ENCODE data around the gene STIM2. TPM values are rescaled to one million over a fixed set of nuclear protein-coding genes. Genes with fewer than 3 reads are reported as not detected.

STIM2 gene
- total RNA-seq, 4 donors from 2014 or later, result 9.6 to 12.2 (median 10.1) TPM

- peak overlapping the region in 1 of 4 donors; percentile 9 for H3K27ac ChIP-seq (replicated peaks in 1 of 4)
- intact Hi-C loops (cut with DNase I), result loop anchor here (5.0 kb wide), 1 partner anchor 953 kb away; the partner anchor contains the start of gene SMIM20
- 70% methylated on average over 3 of the region's 3 CpGs for WGBS
Observed at GRCh38 chr4:26864899-26865298, 4.3 kb downstream of the STIM2 start.

GRCh38 chr4:26866203-26866602 is 5.6 kb downstream of the STIM2 start:
- 94% methylated on average over 1 of the region's 1 CpG for WGBS
- peaks cover 17 to 49% (median 20%) of the 10 kb centered on the region in 4 donors for H3K4me1 ChIP-seq
- H3K36me3 ChIP-seq, result no peaks in the 10 kb centered on the region
- no peaks in the 10 kb centered on the region for H3K9me3 ChIP-seq
- no peak overlapping the region for H3K27ac ChIP-seq (replicated peaks in 1 of 4)
- intact Hi-C loops (cut with DNase I), result no loop called here
- H3K27me3 ChIP-seq, result no peaks in the 10 kb centered on the region
- no peak overlapping the region for H3K4me3 ChIP-seq
- DNase-seq (ENCODE audit: extremely low spot score), result no peak
- TF ChIP-seq EP300 (IDR thresholded peaks at IDR 0.05), result no peak
- no peak for TF ChIP-seq CTCF (IDR thresholded peaks at IDR 0.05)
- TF ChIP-seq POLR2A (IDR thresholded peaks at IDR 0.05; ENCODE audit: low read depth), result no peak
- no peak for TF ChIP-seq POLR2AphosphoS5 (IDR thresholded peaks at IDR 0.05)

More at GRCh38 chr4:26864899-26865298, 4.3 kb downstream of the STIM2 start:
- TF ChIP-seq CTCF (IDR thresholded peaks at IDR 0.05), result no peak
- TF ChIP-seq EP300 (IDR thresholded peaks at IDR 0.05), result no peak
- no peak for TF ChIP-seq POLR2A (IDR thresholded peaks at IDR 0.05; ENCODE audit: low read depth)
- no peak for TF ChIP-seq POLR2AphosphoS5 (IDR thresholded peaks at IDR 0.05)
- H3K36me3 ChIP-seq, result no peaks in the 10 kb centered on the region
- no peak overlapping the region for H3K4me3 ChIP-seq
- no peak for DNase-seq (ENCODE audit: extremely low spot score)
- H3K4me1 ChIP-seq, result peaks cover 17 to 52% (median 22%) of the 10 kb centered on the region in 4 donors
- no peaks in the 10 kb centered on the region for H3K27me3 ChIP-seq
- H3K9me3 ChIP-seq, result no peaks in the 10 kb centered on the region

GRCh38 chr4:26866781-26867180 is 6.1 kb downstream of the STIM2 start:
- Histone ChIP-seq H3K9me3 (no peaks in the 10 kb centered on the region), H3K27me3 (no peaks in the 10 kb centered on the region), H3K4me3 (no peak overlapping the region), H3K4me1 (peaks cover 16 to 47% (median 21%) of the 10 kb centered on the region in 4 donors), H3K27ac (replicated peaks in 1 of 4) (no peak overlapping the region), H3K36me3 (no peaks in the 10 kb centered on the region)
- intact Hi-C loops (cut with DNase I), result no loop called here
- 88% methylated on average over 2 of the region's 2 CpGs for WGBS
- TF ChIP-seq EP300 (IDR thresholded peaks at IDR 0.05), result no peak
- no peak for TF ChIP-seq POLR2AphosphoS5 (IDR thresholded peaks at IDR 0.05)
- no peak for TF ChIP-seq POLR2A (IDR thresholded peaks at IDR 0.05; ENCODE audit: low read depth)
- TF ChIP-seq CTCF (IDR thresholded peaks at IDR 0.05), result no peak
- DNase-seq (ENCODE audit: extremely low spot score), result no peak

GRCh38 chr4:26867914-26868684 is 7.5 kb downstream of the STIM2 start:
- H3K27ac ChIP-seq (replicated peaks in 1 of 4), result peak overlapping the region in 3 of 4 donors; percentile 4 to 17 (median 8)
- H3K27me3 ChIP-seq, result no peaks in the 10 kb centered on the region
- TF ChIP-seq POLR2AphosphoS5 (IDR thresholded peaks at IDR 0.05), result no peak
- TF ChIP-seq EP300 (IDR thresholded peaks at IDR 0.05), result no peak
- TF ChIP-seq POLR2A (IDR thresholded peaks at IDR 0.05; ENCODE audit: low read depth), result no peak
- TF ChIP-seq CTCF (IDR thresholded peaks at IDR 0.05), result no peak
- H3K4me1 ChIP-seq, result peaks cover 4 to 34% (median 12%) of the 10 kb centered on the region in 4 donors
- WGBS, result 78% methylated on average over 3 of the region's 3 CpGs
- no peaks in the 10 kb centered on the region for H3K36me3 ChIP-seq
- no peak overlapping the region for H3K4me3 ChIP-seq
- intact Hi-C loops (cut with DNase I), result no loop called here
- H3K9me3 ChIP-seq, result no peaks in the 10 kb centered on the region
- DNase-seq (ENCODE audit: extremely low spot score), result no peak

Measured in esophagus muscularis mucosa (tissue), 4 donors.